ES-I3 (cell line): ENCODE results near the gene MAPK14.
"Not testable (repeated sequence)": the region's sequence is repeated elsewhere in the genome, so short reads cannot be mapped to it uniquely, and the experiment has no call there.

Experiments
- H3K36me3 ChIP-seq: 2 replicates; pipeline ENCODE4 v1.6.1; 2013; ENCODE audit warnings: mild to moderate bottlenecking, low read length, control low read depth, moderate library complexity; ENCODE audit not compliant: insufficient read depth
- H3K4me1 ChIP-seq: 2 replicates; pipeline ENCODE4 v1.6.1; 2013; ENCODE audit warnings: mild to moderate bottlenecking, control low read depth, low read length; ENCODE audit not compliant: insufficient read depth
- H3K9ac ChIP-seq: 2 replicates; pipeline ENCODE4 v1.6.1; 2013; ENCODE audit warnings: low read depth, mild to moderate bottlenecking, low read length, moderate library complexity
- H3K9me3 ChIP-seq: 2 replicates; pipeline ENCODE4 v1.6.1; 2013; ENCODE audit warnings: mild to moderate bottlenecking, low read length, moderate library complexity; ENCODE audit not compliant: control insufficient read depth, insufficient read depth

Gene MAPK14

GRCh38 chr6:36122495-36123269 lies 95.1 kb downstream of the MAPK14 start:
- H3K9me3 ChIP-seq = no peaks in the 10 kb centered on the region
- H3K9ac ChIP-seq = no peak overlapping the region
- no peaks in the 10 kb centered on the region for H3K36me3 ChIP-seq
- peaks cover 32% of the 10 kb centered on the region for H3K4me1 ChIP-seq

DNA sequence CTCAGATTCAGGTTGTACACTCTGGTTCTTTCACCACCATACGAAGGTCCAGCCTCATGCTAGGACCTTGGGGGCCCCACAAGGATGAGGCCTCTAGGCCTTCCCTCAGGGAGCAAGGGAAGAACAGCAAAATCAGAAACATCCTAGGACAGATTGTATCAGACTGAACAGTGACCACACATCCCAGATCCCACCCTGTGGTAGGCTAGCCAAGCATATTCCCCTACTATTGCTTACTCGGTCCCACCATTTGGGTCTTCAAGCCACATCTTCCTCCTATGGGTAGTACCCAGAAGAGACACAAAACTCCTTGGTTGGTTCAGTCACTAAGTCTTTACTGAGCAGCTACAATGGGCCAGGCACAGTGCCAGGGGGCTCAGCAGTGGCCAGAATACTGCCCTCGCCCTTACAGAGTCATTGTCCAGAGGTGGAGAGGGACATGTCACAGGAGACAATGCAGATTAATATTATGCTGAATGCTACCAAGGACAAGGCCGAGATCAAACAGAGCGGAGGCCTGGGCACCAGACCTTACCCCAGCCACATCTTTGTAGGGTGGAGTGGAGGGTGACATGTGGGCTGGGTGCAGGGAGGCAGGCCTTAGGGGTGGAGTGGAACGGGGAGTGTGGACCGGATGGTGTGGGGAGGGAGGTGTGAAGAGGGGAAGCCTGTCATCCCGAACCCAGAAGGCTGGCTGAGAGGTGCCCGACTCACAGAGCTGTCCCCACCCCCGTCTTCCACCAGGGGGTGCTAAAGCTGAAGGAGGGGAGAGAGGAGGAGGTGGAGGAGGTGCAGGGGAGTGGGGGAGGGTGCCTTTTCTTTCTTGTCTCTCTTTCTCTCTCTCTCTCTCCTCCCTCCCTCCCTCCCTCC lies 95.9 kb downstream of the MAPK14 start:
- Histone ChIP-seq H3K36me3 (no peaks in the 10 kb centered on the region), H3K9me3 (no peaks in the 10 kb centered on the region), H3K9ac (no peak overlapping the region), H3K4me1 (peaks cover 32% of the 10 kb centered on the region)

DNA sequence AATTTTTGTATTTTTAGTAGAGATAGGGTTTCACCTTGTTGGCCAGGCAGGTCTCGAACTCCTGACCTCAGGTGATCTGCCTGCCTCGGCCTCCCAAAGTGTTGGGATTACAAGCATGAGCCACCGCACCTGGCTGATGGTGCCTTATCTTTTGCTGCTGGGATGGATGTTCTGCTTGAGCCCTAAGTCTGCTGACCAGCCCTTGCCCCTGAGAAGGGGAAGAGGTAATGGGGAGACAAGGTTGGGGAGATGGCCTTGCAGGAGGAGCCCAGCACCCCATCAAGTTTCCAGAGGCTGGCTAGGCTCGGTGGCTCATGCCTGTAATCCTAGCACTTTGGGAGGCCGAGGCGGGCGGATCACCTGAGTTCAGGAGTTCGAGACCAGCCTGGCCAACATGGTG lies 96.7 kb downstream of the MAPK14 start:
- not testable (repeated sequence) for H3K9me3 ChIP-seq, H3K36me3 ChIP-seq, H3K9ac ChIP-seq
- peaks cover 32% of the 10 kb centered on the region for H3K4me1 ChIP-seq

- Histone ChIP-seq H3K9ac (no peak overlapping the region), H3K4me1 (peaks cover 32% of the 10 kb centered on the region), H3K9me3 (no peaks in the 10 kb centered on the region)
These were observed 97.3 kb downstream of the MAPK14 start for GRCh38 chr6:36124881-36125280.

GRCh38 chr6:36125575-36125974 lies 98.0 kb downstream of the MAPK14 start:
- Histone ChIP-seq H3K9me3 (no peaks in the 10 kb centered on the region), H3K36me3 (no peaks in the 10 kb centered on the region), H3K4me1 (peaks cover 27% of the 10 kb centered on the region), H3K9ac (no peak overlapping the region)

More at GRCh38 chr6:36124881-36125280, 97.3 kb downstream of the MAPK14 start:
- H3K36me3 ChIP-seq = no peaks in the 10 kb centered on the region

DNA sequence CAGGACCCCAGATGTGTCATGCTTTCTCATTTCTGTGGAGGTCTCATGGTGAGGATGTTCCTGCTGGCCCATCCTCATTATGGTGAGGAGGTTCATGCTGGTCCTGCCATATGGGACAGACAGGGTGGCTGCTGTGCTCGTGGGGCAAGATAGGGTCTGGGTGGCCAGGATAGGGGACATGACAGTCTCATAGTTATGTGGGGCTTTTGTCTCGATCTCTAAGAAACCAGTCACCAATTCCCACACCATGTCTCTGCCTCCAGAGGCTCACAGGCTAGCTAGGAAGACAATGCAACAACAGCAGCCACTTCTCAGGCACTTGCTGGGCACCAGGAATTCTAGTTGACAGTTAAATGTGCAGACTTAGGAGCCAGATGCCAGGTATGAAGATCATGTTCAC lies 98.5 kb downstream of the MAPK14 start:
- Histone ChIP-seq H3K4me1 (peaks cover 21% of the 10 kb centered on the region), H3K36me3 (no peaks in the 10 kb centered on the region), H3K9ac (no peak overlapping the region), H3K9me3 (no peaks in the 10 kb centered on the region)

- Histone ChIP-seq H3K9me3 (no peaks in the 10 kb centered on the region), H3K9ac (no peak overlapping the region), H3K36me3 (no peaks in the 10 kb centered on the region), H3K4me1 (peaks cover 20% of the 10 kb centered on the region)
These were observed 99.2 kb downstream of the MAPK14 start for GRCh38 chr6:36126553-36127458.

GRCh38 chr6:36127462-36128016 lies 99.9 kb downstream of the MAPK14 start:
- Histone ChIP-seq H3K36me3 (no peaks in the 10 kb centered on the region), H3K9me3 (no peaks in the 10 kb centered on the region), H3K9ac (no peak overlapping the region), H3K4me1 (peaks cover 27% of the 10 kb centered on the region)

DNA sequence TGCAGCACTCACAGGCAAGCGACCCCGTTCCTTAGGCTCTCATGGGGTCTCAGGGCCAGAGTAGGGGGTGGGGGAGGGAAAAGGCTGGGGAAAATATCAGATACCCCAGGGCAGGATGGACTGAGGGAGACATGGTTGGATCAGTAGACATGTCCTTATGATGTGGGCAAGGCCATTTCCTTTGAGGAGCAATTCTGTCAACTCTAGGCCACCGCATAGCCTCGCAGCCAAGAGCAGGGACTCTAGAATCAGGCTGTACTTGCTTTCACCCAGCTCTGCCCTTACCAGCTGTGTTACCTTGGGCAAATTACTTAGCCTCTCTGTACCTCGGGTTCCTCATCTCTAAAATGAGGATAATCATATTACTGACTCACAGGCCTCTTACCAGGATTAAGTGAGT lies 100.5 kb downstream of the MAPK14 start:
- peaks cover 31% of the 10 kb centered on the region for H3K4me1 ChIP-seq
- H3K9me3 ChIP-seq = no peaks in the 10 kb centered on the region
- H3K9ac ChIP-seq = no peak overlapping the region
- H3K36me3 ChIP-seq = no peaks in the 10 kb centered on the region

- H3K9me3 ChIP-seq = no peaks in the 10 kb centered on the region
- H3K4me1 ChIP-seq = peaks cover 26% of the 10 kb centered on the region
- no peaks in the 10 kb centered on the region; the same call in 1 of the 2 replicates for H3K36me3 ChIP-seq
- H3K9ac ChIP-seq = no peak overlapping the region
These were observed 101.2 kb downstream of the MAPK14 start for GRCh38 chr6:36128793-36129192.

GRCh38 chr6:36129334-36129733 lies 101.7 kb downstream of the MAPK14 start:
- peaks cover 26% of the 10 kb centered on the region for H3K4me1 ChIP-seq
- not testable (repeated sequence) for H3K9ac ChIP-seq, H3K9me3 ChIP-seq, H3K36me3 ChIP-seq

DNA sequence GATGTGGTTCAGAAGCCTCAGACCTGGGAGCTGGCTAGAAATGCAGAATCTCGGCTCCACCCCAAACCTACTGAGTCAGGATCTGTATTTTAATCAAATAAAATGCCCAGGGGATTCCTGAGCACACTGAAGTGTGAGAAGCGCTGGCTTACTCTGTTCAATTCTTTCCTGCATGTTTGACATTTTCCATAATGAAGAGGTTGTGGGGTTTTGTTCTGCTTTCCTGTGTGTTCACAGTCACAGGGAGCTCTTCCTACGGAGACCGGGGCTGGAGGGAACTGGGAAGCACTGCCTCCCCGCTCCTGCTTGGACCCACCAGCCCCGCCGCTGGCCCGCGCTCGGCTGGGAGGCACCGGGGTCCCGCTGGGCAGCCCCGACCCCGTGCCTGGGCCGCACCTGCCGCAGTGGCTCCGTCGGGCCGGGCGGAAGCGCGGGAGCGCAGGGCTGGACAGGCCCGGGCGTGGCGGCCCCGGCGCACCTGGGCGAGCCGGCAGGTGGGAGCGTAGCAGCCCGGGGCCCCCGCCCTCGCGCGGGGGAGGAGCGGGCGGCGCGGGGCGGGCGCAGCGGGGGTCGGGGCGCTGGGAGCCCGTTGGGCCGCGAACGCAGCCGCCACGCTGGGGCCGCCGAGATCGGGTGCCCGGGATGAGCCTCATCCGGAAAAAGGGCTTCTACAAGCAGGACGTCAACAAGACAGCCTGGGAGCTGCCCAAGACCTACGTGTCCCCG lies 102.5 kb downstream of the MAPK14 start, which contains the start of gene MAPK13:
TSS of gene MAPK13 (plus strand) at position 573 of the 726 bp plus-strand sequence. CDS start at position 643, 70 bp downstream.
- Histone ChIP-seq H3K4me1 (peaks cover 26% of the 10 kb centered on the region), H3K9ac (peak within 1 kb of the TSS; percentile 64), H3K9me3 (no peaks in the 10 kb centered on the region), H3K36me3 (no peaks in the 10 kb centered on the region; the same call in 1 of the 2 replicates)
